Neural cell (in vitro differentiated cells): ENCODE data around the gene LPP.

Experiments used
- RAD21 ChIP-seq: fragments of 450-650 bp; conservative IDR thresholded peaks from 2 replicates; pipeline ENCODE4 v1.6.1; 2014; ENCODE audit warnings: antibody characterized with exemption, mild to moderate bottlenecking, moderate library complexity
- SMC3 ChIP-seq: fragments of 450-650 bp; conservative IDR thresholded peaks from 2 replicates; pipeline ENCODE4 v1.6.1; 2014; ENCODE audit warnings: antibody characterized with exemption, mild to moderate bottlenecking, moderate library complexity; ENCODE audit not compliant: poor library complexity
- TF ChIP-seq, protein P1 (sequence below): fragments of 450-650 bp; IDR thresholded peaks from 2 replicates; pipeline ENCODE4 v1.5.1; 2014; ENCODE audit warnings: antibody characterized with exemption, mild to moderate bottlenecking, moderate library complexity; ENCODE audit not compliant: poor library complexity, severe bottlenecking

DNA sequence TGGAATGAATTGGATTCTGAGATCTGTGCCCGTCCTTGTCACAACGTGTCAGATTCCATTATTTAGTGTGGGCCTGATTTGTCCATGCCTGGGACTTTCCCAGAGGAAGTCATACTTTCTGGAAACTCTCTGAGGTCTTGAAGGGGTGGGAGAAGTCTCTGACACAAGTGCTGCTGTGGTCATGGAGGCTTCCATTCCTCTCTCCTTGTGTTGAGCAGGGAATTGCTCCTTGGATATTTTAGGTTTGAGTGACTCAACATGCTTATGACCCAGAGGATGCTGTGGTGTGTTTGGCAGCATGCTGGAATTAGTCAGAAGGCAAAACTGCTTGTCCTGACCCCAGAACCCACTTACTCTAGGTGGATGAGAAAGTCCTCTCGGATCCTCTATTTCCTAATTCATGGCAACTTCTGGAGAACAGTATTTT is 132.1 kb downstream of the LPP start:
- TF ChIP-seq, protein P1, sequence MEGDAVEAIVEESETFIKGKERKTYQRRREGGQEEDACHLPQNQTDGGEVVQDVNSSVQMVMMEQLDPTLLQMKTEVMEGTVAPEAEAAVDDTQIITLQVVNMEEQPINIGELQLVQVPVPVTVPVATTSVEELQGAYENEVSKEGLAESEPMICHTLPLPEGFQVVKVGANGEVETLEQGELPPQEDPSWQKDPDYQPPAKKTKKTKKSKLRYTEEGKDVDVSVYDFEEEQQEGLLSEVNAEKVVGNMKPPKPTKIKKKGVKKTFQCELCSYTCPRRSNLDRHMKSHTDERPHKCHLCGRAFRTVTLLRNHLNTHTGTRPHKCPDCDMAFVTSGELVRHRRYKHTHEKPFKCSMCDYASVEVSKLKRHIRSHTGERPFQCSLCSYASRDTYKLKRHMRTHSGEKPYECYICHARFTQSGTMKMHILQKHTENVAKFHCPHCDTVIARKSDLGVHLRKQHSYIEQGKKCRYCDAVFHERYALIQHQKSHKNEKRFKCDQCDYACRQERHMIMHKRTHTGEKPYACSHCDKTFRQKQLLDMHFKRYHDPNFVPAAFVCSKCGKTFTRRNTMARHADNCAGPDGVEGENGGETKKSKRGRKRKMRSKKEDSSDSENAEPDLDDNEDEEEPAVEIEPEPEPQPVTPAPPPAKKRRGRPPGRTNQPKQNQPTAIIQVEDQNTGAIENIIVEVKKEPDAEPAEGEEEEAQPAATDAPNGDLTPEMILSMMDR: no peak
- no peak for TF ChIP-seq SMC3
- TF ChIP-seq RAD21: no peak
